Esophagus (tissue), 2 donors: ENCODE results near the gene FMNL2. TPM values are rescaled to one million over a fixed set of nuclear protein-coding genes. Genes with fewer than 3 reads are reported as not detected.

Experiments used
- H3K27ac ChIP-seq, 2 donors: one replicate each; pipeline ENCODE4 v1.5.1; 2013; ENCODE audit warnings: low read depth in 2 of 2, mild to moderate bottlenecking in 2 of 2, inconsistent platforms in 1 of 2, low read length in 1 of 2, moderate library complexity in 1 of 2
- H3K27me3 ChIP-seq, 2 donors: one replicate each; pipeline ENCODE4 v1.6.1; 2013; ENCODE audit warnings: low read length in 2 of 2, control low read depth in 1 of 2, mild to moderate bottlenecking in 1 of 2; ENCODE audit not compliant: insufficient read depth in 2 of 2, control insufficient read depth in 1 of 2
- H3K36me3 ChIP-seq, 2 donors: one replicate each; pipeline ENCODE4 v1.6.1; 2013; ENCODE audit warnings: low read length in 1 of 2; ENCODE audit not compliant: control insufficient read depth in 2 of 2, insufficient read depth in 2 of 2
- H3K4me1 ChIP-seq, 2 donors: one replicate each; pipeline ENCODE4 v1.6.1; 2013; ENCODE audit warnings: low read length in 1 of 2; ENCODE audit not compliant: control insufficient read depth in 2 of 2, insufficient read depth in 2 of 2
- H3K4me3 ChIP-seq, 2 donors: one replicate each; pipeline ENCODE4 v1.5.1; 2013; ENCODE audit warnings: low read length in 2 of 2, mild to moderate bottlenecking in 2 of 2, low read depth in 1 of 2, moderate library complexity in 1 of 2
- H3K9me3 ChIP-seq, 2 donors: one replicate each; pipeline ENCODE4 v1.6.1; 2013; ENCODE audit warnings: mild to moderate bottlenecking in 2 of 2, low read depth in 1 of 2, low read length in 1 of 2, moderate library complexity in 1 of 2; ENCODE audit not compliant: control insufficient read depth in 2 of 2, insufficient read depth in 1 of 2
- WGBS, 2 donors: extraction: QIAGEN DNeasy Blood & Tissue Kit; methylation state at CpG; one replicate each; pipeline ENCODE4 v1.1.7; 2013; 5-methylcytosine and 5-hydroxymethylcytosine counted together
- polyA plus RNA-seq, 2 donors: library from polyadenylated mRNA; stranded (reverse); fragments of 200-250 nt; gene quantifications; one replicate each; pipeline ENCODE4 v1.2.3, GENCODE V29; 2013
- donor health status: healthy with polysubstance abuse.
- donor health status: Bipolar disorder and iron deficiency.

FMNL2 gene
- polyA plus RNA-seq, 2 donors, result 4.2 to 5.3 TPM

DNA sequence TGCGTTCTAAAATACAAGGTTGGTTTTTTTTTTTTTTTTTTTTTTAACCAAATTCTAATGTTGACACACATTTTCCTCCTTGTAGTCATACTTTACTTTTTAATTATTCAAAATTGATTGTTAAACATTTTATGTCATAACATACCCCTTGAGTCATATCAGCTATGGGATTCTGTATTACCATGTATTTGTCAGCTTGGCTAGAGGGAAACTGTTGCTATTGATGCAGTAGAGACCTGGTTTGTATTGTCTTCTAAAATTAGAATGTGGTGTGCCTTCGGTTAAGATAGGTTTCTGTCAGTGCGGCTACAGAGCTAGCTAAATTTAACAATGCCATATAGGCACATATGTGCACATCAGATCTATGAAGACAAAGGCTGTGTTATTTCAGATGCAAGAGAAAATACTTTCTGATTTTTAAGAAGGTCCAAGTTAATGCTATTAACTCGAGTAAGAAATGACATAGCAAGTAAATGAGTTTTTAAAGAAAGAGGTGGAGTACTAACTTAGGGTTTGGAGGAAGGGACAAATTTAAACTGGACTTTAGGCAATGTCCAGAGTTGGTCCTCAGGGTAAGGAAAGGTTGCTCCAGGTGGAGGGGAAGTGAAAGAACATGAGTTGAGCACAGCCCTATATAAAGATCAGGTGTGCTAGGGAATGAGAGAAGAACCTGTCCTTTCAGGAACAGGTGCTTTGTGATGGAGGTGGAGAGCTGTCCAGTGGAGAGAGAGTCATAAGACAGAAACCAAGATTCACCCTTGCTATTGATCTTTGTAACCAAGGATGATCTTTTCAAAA, 230.0 kb downstream of the FMNL2 start:
- no peak overlapping the region for H3K4me3 ChIP-seq
- H3K4me1 ChIP-seq, result no peaks in the 10 kb centered on the region
- H3K9me3 ChIP-seq, result no peaks in the 10 kb centered on the region
- 85 to 88% methylated on average over 4 of the region's 4 CpGs for WGBS, 2 donors
- H3K36me3 ChIP-seq, result no peaks in the 10 kb centered on the region
- H3K27ac ChIP-seq, result no peak overlapping the region
- H3K27me3 ChIP-seq, result peaks cover 0 to 3% of the 10 kb centered on the region in 2 donors

DNA sequence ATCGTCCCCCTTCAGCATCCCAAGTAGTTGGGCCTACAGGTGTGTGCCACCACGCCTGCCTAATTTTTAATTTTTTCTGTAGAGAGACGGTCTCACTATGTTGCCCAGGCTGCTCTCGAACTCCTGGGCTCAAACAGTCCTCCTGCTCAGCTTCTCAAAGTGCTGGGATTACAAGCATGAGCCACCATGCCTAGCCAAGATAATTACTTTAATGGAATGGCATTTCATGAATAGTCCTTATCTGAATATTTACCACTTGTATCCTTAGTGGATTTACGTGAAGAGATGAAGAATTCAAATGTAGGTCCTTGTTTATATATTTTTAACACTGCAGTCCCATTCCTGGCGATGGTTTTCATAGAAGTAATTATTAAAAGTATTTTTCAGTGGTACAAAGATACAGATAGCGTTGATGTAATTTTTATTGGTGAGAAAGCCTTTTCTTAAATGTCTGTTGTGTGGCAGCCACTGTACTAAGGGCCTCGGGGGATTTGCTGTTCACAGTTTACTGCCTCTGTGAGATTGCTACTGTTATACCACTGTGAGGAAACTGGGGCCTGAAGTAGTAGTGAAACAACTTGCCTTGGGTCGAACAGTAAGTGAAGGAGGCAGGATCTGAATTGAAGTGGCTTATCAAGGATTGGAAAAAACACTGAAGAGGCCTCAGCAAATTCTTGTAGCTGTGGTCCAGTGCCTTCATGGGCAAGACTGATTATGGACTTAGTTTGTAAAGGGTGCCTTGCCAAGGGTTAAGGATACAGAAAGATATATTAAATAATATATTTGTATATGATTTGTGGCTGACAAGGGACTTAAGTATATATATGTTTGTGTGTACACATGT, 231.1 kb downstream of the FMNL2 start:
- 81 to 84% methylated on average over 9 of the region's 9 CpGs for WGBS, 2 donors
- H3K27me3 ChIP-seq, result peaks cover 0 to 6% of the 10 kb centered on the region in 2 donors
- H3K4me3 ChIP-seq, result no peak overlapping the region
- H3K4me1 ChIP-seq, result no peaks in the 10 kb centered on the region
- H3K9me3 ChIP-seq, result no peaks in the 10 kb centered on the region
- H3K27ac ChIP-seq, result no peak overlapping the region
- no peaks in the 10 kb centered on the region for H3K36me3 ChIP-seq

DNA sequence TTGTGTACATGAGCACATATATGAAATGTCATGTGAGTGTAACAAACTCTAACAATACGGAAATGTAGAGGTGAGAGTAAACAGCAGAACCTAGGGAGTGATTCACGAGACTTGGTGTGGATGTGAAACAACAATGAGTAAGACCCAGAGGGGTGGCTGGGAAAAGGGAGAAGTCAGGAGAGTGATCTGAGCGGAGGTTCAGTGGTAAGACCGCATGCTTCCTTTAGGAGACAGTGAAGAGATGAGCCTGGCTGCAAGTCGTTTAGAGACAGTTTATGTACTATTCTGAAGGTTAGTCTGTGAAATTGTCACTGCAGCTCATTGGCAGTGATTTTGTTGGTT, 231.7 kb downstream of the FMNL2 start:
- 81 to 84% methylated on average over 5 of the region's 5 CpGs for WGBS, 2 donors
- Histone ChIP-seq H3K9me3 (no peaks in the 10 kb centered on the region), H3K4me1 (no peaks in the 10 kb centered on the region), H3K27ac (no peak overlapping the region), H3K27me3 (peaks cover 0 to 6% of the 10 kb centered on the region in 2 donors), H3K36me3 (no peaks in the 10 kb centered on the region), H3K4me3 (no peak overlapping the region)

- Histone ChIP-seq H3K27me3 (peaks cover 0 to 6% of the 10 kb centered on the region in 2 donors), H3K27ac (no peak overlapping the region), H3K4me3 (no peak overlapping the region), H3K4me1 (no peaks in the 10 kb centered on the region), H3K36me3 (no peaks in the 10 kb centered on the region), H3K9me3 (no peaks in the 10 kb centered on the region)
- WGBS, 2 donors, result 92 to 95% methylated on average over 3 of the region's 3 CpGs
These were observed 233.6 kb downstream of the FMNL2 start for GRCh38 chr2:152568531-152568930.

DNA sequence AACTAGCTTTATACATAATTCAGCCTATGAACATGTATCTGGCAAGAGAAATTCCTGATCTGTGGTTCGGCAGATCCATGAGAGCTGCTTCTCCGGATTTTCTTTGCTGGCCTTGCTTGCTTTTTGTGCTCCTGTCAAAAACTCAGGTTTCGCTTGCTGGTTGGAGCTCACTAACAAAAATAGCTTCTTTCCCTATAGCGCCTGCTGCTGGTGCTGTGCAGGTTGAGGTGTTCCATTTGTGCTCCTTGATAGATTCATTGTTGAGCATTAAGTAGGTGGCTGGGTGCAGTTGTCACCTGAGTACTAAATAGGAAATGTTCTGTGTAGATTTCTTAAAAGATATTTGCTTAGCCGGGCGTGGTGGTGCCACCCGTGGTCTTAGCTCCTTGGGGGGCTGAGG, 234.2 kb downstream of the FMNL2 start:
- Histone ChIP-seq H3K27me3 (peaks cover 0 to 6% of the 10 kb centered on the region in 2 donors), H3K27ac (no peak overlapping the region), H3K4me1 (no peaks in the 10 kb centered on the region), H3K36me3 (no peaks in the 10 kb centered on the region), H3K4me3 (no peak overlapping the region), H3K9me3 (no peaks in the 10 kb centered on the region)
- 91 to 94% methylated on average over 7 of the region's 7 CpGs for WGBS, 2 donors

GRCh38 chr2:152571048-152571766, 236.2 kb downstream of the FMNL2 start:
- Histone ChIP-seq H3K27me3 (peaks cover 0 to 6% of the 10 kb centered on the region in 2 donors), H3K9me3 (no peaks in the 10 kb centered on the region), H3K4me3 (no peak overlapping the region), H3K27ac (no peak overlapping the region), H3K36me3 (no peaks in the 10 kb centered on the region), H3K4me1 (no peaks in the 10 kb centered on the region)
- WGBS, 2 donors, result 34 to 40% methylated on average over 3 of the region's 3 CpGs

DNA sequence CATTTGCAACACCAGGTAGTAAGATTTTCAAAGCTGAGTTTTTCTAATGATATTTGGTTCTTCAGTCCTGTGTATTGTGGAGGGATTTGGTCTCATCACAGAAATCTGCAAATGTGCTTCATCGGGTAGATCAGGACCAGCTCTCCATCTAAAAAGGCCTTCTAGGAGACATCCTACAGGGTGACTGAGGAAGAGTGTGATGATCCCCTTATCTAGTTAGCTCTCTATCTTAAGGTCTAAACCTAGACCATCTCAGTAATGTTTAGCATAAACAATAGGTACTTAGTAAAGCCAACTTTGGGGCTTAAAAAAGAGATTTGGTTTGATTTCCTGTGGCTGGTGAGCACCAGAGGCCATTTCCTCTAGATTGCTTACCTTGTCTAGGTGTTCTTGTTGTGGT, 237.1 kb downstream of the FMNL2 start:
- Histone ChIP-seq H3K27ac (no peak overlapping the region), H3K4me3 (no peak overlapping the region), H3K4me1 (no peaks in the 10 kb centered on the region), H3K9me3 (no peaks in the 10 kb centered on the region), H3K27me3 (peaks cover 0 to 6% of the 10 kb centered on the region in 2 donors), H3K36me3 (no peaks in the 10 kb centered on the region)
- 86 to 90% methylated on average over 1 of the region's 1 CpG for WGBS, 2 donors

DNA sequence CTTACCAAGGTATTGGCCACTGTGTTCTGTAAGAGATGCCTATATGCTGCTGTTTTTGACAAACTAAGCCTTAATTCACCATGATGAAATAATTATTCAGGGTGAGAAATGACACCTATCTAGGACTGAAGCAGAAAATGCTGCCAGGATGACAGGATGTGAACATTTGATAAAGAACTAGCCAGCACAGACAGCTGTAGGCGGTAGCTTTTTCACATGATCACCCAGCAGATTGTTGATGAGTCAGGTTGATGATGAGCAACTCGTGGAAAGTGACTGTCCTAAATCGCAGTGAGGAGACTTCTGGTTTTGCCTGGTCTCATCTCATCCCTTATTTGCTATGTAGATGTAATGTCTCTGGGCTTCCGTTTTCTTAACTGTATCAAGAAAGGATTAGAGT, 238.2 kb downstream of the FMNL2 start:
- Histone ChIP-seq H3K27me3 (peaks cover 0 to 3% of the 10 kb centered on the region in 2 donors), H3K4me1 (no peaks in the 10 kb centered on the region), H3K9me3 (no peaks in the 10 kb centered on the region), H3K27ac (no peak overlapping the region), H3K4me3 (no peak overlapping the region), H3K36me3 (no peaks in the 10 kb centered on the region)
- WGBS, 2 donors, result 62 to 71% methylated on average over 4 of the region's 4 CpGs

DNA sequence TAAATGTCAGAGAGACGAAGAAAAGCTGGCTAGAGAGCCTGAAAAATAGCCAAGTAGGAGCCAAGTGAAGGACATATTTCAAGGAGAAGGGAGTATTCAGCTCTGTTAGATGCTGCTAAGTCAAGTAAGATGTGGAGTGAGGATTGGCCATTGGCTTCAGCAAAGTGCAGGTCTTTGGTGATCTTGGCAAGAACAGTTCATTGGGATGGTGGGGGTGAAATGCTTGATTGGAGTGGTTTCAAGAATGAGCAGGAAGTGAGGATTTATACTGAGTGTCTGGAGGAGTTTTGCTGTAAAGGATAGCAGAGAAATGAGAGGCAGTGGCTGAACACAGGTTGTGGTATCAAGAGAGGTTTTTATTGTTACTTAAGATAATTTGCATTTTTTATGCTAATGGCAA, 242.6 kb downstream of the FMNL2 start:
- H3K27me3 ChIP-seq, result peaks cover 0 to 5% of the 10 kb centered on the region in 2 donors
- 56 to 59% methylated on average over 1 of the region's 1 CpG for WGBS, 2 donors

More for the DNA sequence above, 242.6 kb downstream of the FMNL2 start:
- Histone ChIP-seq H3K36me3 (no peaks in the 10 kb centered on the region), H3K9me3 (no peaks in the 10 kb centered on the region), H3K27ac (no peak overlapping the region), H3K4me1 (no peaks in the 10 kb centered on the region), H3K4me3 (no peak overlapping the region)
